Epithelial cell of esophagus (primary cell): ENCODE data around the gene FAM193A.
"Not testable (repeated sequence)": the region's sequence is repeated elsewhere in the genome, so short reads cannot be mapped to it uniquely, and the experiment has no call there.

ENCODE experiments used
- DNase-seq: peaks from one replicate; pipeline ENCODE4 v3.0.0; 2010; ENCODE audit warnings: low read depth
- H3K4me3 ChIP-seq: 2 replicates; pipeline ENCODE4 v1.5.1; 2011; ENCODE audit warnings: mild to moderate bottlenecking, low read length, control low read depth
- CTCF ChIP-seq: IDR thresholded peaks from 2 replicates; pipeline ENCODE4 v1.5.1; 2011; ENCODE audit warnings: low read depth, mild to moderate bottlenecking, low read length, control low read depth, inconsistent platforms; ENCODE audit not compliant: insufficient read depth; ENCODE audit errors: missing control alignments

Gene FAM193A

GRCh38 chr4:2754848-2755819 lies 218.7 kb downstream of the FAM193A start:
- DNase-seq = no peak
- H3K4me3 ChIP-seq = peak overlapping the region; percentile 65
- TF ChIP-seq CTCF = no peak

DNA sequence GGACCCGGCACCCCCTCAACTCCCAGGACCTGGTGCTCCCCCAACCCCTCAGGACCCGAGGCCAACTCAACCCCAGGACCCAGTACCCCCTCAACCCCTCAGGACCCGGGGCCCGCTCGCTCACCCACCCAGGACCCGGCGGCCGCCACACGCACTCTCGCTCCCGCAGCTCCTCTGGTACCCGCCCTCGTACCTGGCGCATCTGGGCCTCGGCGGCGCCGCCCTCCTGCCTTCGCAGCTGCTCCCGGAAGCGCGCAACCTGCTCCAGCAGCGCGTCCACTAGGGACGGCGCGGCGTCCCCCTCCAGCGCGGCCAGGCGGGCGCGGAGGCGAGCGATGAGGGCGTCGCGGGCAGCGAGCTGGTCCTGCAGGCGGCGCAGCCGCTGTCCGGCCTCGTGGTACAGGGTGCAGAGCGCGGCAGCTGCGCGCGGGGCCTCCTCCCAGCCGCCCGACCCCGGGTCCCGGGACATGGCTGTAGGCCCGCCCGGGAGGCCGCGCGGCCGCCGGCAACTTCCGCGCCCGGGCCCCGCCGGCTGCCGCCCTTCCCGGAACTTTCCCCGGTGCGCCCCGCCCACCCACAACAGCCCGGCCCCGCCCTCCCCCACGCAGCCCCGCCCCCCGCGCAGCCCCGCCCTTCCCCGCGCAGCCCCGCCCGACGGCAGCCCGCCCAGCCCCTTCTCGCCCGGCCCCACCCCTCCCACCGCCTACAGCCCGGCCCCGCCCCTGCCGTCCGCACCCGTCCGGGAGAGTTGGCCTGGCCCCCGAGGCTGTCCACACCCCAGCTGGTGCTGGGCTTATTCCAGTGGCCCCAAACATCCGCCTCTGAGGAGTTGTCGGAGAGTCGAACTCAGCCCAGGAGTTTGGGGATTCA lies 219.6 kb downstream of the FAM193A start, which contains the start of gene TNIP2:
TSS of gene TNIP2 (minus strand) at position 516 of the 870 bp plus-strand sequence. CDS start at position 469, 47 bp downstream.
- DNase-seq = peak; percentile 86
- peak within 1 kb of the TSS; percentile 65 for H3K4me3 ChIP-seq
- no peak for TF ChIP-seq CTCF

GRCh38 chr4:2756691-2757350 lies 220.4 kb downstream of the FAM193A start:
- H3K4me3 ChIP-seq = peak overlapping the region; percentile 25
- TF ChIP-seq CTCF = no peak
- DNase-seq = no peak

DNA sequence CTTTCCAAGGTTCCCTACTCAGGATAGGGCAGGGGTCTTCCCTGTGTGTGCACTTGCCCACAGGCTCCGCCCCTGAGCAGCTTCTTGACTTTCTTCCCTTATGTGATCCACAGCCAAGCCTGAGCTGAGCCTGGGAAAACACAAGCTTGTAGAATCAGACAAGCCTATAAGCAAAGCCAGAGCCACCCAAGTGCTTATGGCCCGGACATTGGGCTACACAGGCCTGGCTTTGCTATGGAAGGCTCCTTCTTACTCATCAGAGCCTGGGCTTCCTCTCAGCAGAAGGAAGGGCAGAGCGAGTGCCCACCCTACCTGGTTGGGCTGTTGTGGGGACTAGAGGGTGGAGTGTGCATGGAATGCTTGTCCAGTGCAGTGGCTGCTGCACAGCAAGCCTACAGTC lies 221.0 kb downstream of the FAM193A start:
- DNase-seq = no peak
- no peak overlapping the region for H3K4me3 ChIP-seq
- TF ChIP-seq CTCF = no peak

DNA sequence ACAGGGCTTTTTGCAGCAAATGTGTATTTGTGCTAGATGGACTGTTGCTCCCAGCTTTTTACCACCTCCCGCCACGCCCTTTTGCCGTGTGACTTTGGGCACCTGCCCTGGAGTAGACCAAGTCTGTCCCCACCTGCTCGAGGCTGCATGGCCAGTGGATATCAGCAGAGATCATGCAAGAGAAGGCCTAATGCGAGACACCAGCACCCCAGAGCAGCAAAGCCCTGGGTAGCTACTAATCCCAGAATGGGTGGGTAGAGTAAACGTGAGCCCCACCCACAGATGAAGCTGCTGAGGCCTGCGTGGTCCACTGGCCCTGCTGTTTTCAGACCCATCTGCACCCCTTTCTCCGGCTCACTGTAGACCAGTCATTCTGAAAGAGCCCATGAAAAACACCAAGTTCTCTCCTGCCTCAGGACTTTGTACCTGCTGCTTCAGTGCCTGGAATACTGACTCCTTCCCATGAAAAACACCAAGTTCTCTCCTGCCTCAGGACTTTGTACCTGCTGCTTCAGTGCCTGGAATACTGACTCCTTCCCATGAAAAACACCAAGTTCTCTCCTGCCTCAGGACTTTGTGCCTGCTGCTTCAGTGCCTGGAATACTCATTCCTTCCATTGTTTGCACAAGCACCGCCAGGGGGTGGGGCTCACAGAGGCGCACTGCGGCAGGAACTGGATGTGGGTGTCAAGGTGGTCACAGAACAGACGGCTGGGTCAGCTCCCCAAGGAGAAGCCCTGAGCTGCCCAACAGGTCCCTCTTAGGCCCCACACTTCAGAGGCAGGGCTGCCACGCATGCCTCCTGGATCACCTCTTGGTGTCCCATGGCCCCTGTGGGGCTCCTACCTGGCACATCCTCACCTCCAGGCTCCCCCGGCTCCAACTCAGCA lies 224.8 kb downstream of the FAM193A start:
- no peak overlapping the region for H3K4me3 ChIP-seq
- peak; percentile 37 for TF ChIP-seq CTCF
- peak; percentile 61 for DNase-seq

GRCh38 chr4:2762048-2762447 lies 225.6 kb downstream of the FAM193A start:
- no peak for TF ChIP-seq CTCF

GRCh38 chr4:2762486-2763370 lies 226.3 kb downstream of the FAM193A start:
- not testable (repeated sequence) for H3K4me3 ChIP-seq, DNase-seq

More at GRCh38 chr4:2762048-2762447, 225.6 kb downstream of the FAM193A start:
- no peak for DNase-seq
- H3K4me3 ChIP-seq = no peak overlapping the region
